RCC 7860 (cell line): ENCODE results near the gene SYTL3.
"Not testable (repeated sequence)": the region's sequence is repeated elsewhere in the genome, so short reads cannot be mapped to it uniquely, and the experiment has no call there.

Experiments
- DNase-seq: peaks from one replicate; pipeline ENCODE4 v3.0.0-alpha.2; 2015; ENCODE audit warnings: low spot score
- FAIRE-seq: peaks from 2 replicates; lab custom pipeline; 2012; peaks lifted over from hg19 to GRCh38; lab: Jason Lieb, UNC

SYTL3 gene

GRCh38 chr6:158784505-158784904 is 134.7 kb downstream of the SYTL3 start:
- peak; percentile 72 for FAIRE-seq
- peak; percentile 79 for DNase-seq

GRCh38 chr6:158785036-158785435 is 135.2 kb downstream of the SYTL3 start:
- DNase-seq (peak; percentile 14), FAIRE-seq (no peak)

- DNase-seq, result no peak
- FAIRE-seq, result no peak
These were observed 136.9 kb downstream of the SYTL3 start for GRCh38 chr6:158786645-158787304.

- no peak for FAIRE-seq
- DNase-seq, result no peak
These were observed 137.5 kb downstream of the SYTL3 start for GRCh38 chr6:158787395-158787794.

GRCh38 chr6:158789115-158789917 is 139.5 kb downstream of the SYTL3 start:
- FAIRE-seq, result no peak

GRCh38 chr6:158791274-158791855 is 141.5 kb downstream of the SYTL3 start:
- no peak for DNase-seq
- no peak for FAIRE-seq

More at GRCh38 chr6:158789115-158789917, 139.5 kb downstream of the SYTL3 start:
- no peak for DNase-seq

GRCh38 chr6:158792505-158792904 is 142.7 kb downstream of the SYTL3 start:
- not testable (repeated sequence) for DNase-seq, FAIRE-seq

GRCh38 chr6:158793432-158793831 is 143.6 kb downstream of the SYTL3 start:
- peak; percentile 30 for DNase-seq
- FAIRE-seq, result no peak

- DNase-seq (no peak), FAIRE-seq (no peak)
These were observed 145.7 kb downstream of the SYTL3 start for GRCh38 chr6:158795516-158795915.

- no peak for FAIRE-seq
- DNase-seq, result no peak
These were observed 146.5 kb downstream of the SYTL3 start for GRCh38 chr6:158796353-158796752.

- DNase-seq (no peak), FAIRE-seq (no peak)
These were observed 147.8 kb downstream of the SYTL3 start for GRCh38 chr6:158797331-158798310.

GRCh38 chr6:158798311-158798710 is 148.5 kb downstream of the SYTL3 start:
- FAIRE-seq (no peak), DNase-seq (no peak)

- FAIRE-seq (peak; percentile 78), DNase-seq (peak; percentile 64)
These were observed 149.4 kb downstream of the SYTL3 start for GRCh38 chr6:158799051-158799792.

- no peak for DNase-seq
- FAIRE-seq, result no peak
These were observed 151.9 kb downstream of the SYTL3 start for GRCh38 chr6:158801655-158802294.

- FAIRE-seq, result no peak
- DNase-seq, result no peak
These were observed 153.9 kb downstream of the SYTL3 start for GRCh38 chr6:158803733-158804143.

- no peak for FAIRE-seq
These were observed 154.4 kb downstream of the SYTL3 start for GRCh38 chr6:158804207-158804606.

GRCh38 chr6:158805698-158806377 is 156.0 kb downstream of the SYTL3 start:
- no peak for DNase-seq
- FAIRE-seq, result no peak

More at GRCh38 chr6:158804207-158804606, 154.4 kb downstream of the SYTL3 start:
- DNase-seq, result no peak

- no peak for DNase-seq
- no peak for FAIRE-seq
These were observed 157.9 kb downstream of the SYTL3 start for GRCh38 chr6:158807515-158808441.
